SKM-1 (cell line): ENCODE data around the gene CHML.

ENCODE experiments used
- DNase-seq: peaks from one replicate; lab custom pipeline; 2025; ENCODE audit not compliant: unreplicated experiment; lab: John Stamatoyannopoulos, UW

Gene CHML

GRCh38 chr1:241592273-241592958 is 47.8 kb downstream of the CHML start:
- DNase-seq, result no peak

DNA sequence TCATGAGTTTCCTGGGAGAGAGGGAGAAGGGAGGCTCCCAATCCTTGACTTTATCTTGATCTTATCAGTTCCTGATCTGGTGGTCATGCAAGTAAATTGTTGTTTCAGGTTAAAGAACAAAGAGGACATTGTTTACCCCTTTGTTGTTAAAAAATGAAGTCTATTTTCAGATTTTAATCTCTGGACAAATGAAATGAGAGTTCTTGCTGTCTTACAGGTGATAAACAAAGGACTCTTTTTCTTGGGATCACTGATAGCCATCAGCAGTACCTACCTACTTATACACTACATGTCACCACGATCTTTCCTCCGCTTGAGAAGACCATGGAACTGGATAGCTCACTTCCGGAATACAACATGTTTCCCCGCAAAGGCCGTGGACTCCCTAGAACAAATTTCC is 48.4 kb downstream of the CHML start:
- DNase-seq, result no peak

- DNase-seq, result no peak
Observed at GRCh38 chr1:241591317-241591716, 48.9 kb downstream of the CHML start.

GRCh38 chr1:241590719-241591118 is 49.5 kb downstream of the CHML start:
- DNase-seq, result no peak
